Measurements from ENCODE around the gene ZSCAN10.
A peak's percentile ranks its signal among the peaks of the same experiment; 100 is the strongest.

Gene ZSCAN10

DNA sequence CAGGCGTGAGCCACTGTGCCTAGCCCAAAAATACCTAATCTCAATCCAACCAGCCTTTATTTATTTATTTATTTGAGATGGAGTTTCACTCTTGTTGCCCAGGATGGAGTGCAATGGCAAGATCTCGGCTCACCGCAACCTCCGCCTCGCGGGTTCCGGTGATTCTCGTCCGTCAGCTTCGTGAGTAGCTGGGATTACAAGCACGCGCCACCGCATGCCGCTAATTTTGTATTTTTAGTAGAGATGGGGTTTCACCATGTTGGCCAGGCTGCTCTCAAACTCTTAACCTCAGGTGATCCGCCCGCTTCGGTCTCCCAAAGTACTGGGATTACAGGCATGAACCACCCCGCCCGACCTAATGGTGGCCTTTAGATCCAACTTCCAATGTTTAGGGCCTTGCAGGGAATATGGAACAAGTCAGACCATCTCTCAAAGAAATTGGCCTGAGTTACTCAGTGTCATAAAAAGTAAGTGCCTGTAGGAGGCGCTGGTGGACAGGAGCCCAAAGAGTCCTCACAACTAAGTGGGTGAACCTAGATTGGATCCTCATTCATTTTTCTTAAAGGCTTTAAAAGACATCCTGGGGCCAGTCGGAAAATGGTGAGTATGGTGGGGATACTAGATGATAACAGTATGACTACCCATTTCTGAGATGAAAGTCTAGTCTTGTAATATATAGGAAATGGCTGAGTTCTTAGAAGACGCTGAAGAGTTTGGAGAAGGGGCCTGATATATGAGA, 4.6 kb downstream of the ZSCAN10 start:
- DNase-seq (ENCODE audit: extremely low spot score), result peak; percentile 74
- CTCF ChIA-PET, result interaction anchor here (1.0 to 2.3 kb wide), 5 partner anchors 11 to 89 kb away, joined by 3 to 16 read pairs (median 3); no protein-coding TSS in a partner anchor
- POLR2A ChIA-PET, result no interaction called here
- TF ChIP-seq, protein P1, sequence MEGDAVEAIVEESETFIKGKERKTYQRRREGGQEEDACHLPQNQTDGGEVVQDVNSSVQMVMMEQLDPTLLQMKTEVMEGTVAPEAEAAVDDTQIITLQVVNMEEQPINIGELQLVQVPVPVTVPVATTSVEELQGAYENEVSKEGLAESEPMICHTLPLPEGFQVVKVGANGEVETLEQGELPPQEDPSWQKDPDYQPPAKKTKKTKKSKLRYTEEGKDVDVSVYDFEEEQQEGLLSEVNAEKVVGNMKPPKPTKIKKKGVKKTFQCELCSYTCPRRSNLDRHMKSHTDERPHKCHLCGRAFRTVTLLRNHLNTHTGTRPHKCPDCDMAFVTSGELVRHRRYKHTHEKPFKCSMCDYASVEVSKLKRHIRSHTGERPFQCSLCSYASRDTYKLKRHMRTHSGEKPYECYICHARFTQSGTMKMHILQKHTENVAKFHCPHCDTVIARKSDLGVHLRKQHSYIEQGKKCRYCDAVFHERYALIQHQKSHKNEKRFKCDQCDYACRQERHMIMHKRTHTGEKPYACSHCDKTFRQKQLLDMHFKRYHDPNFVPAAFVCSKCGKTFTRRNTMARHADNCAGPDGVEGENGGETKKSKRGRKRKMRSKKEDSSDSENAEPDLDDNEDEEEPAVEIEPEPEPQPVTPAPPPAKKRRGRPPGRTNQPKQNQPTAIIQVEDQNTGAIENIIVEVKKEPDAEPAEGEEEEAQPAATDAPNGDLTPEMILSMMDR (IDR thresholded peaks at IDR 0.05; ENCODE audit: control extremely low read depth, extremely low read depth, low read depth, missing control alignments), result peak; percentile 56

DNA sequence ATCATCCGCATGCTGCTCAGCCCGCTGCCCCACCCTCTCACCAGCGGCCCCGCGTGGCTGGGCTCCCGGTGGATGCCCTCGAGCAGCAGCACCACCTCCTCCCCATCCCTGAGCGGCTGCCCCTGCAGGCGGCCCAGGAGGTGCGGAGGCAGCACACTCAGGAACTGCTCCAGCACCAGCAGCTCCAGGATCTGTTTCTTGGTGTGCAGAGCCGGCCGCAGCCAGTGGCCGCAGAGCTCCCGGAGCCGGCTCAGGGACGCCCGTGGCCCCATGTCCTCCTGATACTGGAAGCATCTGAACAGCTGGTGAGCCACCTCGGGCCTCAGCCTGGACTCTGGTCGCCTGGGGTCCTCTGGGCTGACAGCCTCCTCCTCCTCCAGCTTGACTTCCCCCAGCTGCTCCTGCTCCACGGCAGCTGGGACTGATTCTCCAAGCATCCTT, 6.6 kb downstream of the ZSCAN10 start:
- ChIA-PET CTCF (interaction anchor here (1.0 to 2.3 kb wide), 5 partner anchors 8 to 73 kb away, joined by 3 to 16 read pairs (median 3); no protein-coding TSS in a partner anchor), POLR2A (no interaction called here)

GRCh38 chr16:3091551-3091950, 7.5 kb downstream of the ZSCAN10 start:
- POLR2A ChIA-PET, result no interaction called here
- TF ChIP-seq, protein P1 (IDR thresholded peaks at IDR 0.05; ENCODE audit: control extremely low read depth, extremely low read depth, low read depth, missing control alignments), result no peak
- CTCF ChIA-PET, result interaction anchor here (1.1 to 2.0 kb wide), 5 partner anchors 9 to 40 kb away, joined by 3 to 8 read pairs (median 3); no protein-coding TSS in a partner anchor
- no peak for DNase-seq (ENCODE audit: extremely low spot score)

More for the DNA sequence above, 6.6 kb downstream of the ZSCAN10 start:
- TF ChIP-seq, protein P1 (IDR thresholded peaks at IDR 0.05; ENCODE audit: control extremely low read depth, extremely low read depth, low read depth, missing control alignments), result no peak
- no peak for DNase-seq (ENCODE audit: extremely low spot score)

- POLR2A ChIA-PET, result no interaction called here
- DNase-seq (ENCODE audit: extremely low spot score), result no peak
- CTCF ChIA-PET, result interaction anchor here (0.7 to 3.5 kb wide), 7 partner anchors 7 to 60 kb away, joined by 3 to 31 read pairs (median 3); partner anchors contain the start of gene ZSCAN10
- TF ChIP-seq, protein P1 (IDR thresholded peaks at IDR 0.05; ENCODE audit: control extremely low read depth, extremely low read depth, low read depth, missing control alignments), result no peak
These were observed 9.1 kb downstream of the ZSCAN10 start for GRCh38 chr16:3089717-3090592.

DNA sequence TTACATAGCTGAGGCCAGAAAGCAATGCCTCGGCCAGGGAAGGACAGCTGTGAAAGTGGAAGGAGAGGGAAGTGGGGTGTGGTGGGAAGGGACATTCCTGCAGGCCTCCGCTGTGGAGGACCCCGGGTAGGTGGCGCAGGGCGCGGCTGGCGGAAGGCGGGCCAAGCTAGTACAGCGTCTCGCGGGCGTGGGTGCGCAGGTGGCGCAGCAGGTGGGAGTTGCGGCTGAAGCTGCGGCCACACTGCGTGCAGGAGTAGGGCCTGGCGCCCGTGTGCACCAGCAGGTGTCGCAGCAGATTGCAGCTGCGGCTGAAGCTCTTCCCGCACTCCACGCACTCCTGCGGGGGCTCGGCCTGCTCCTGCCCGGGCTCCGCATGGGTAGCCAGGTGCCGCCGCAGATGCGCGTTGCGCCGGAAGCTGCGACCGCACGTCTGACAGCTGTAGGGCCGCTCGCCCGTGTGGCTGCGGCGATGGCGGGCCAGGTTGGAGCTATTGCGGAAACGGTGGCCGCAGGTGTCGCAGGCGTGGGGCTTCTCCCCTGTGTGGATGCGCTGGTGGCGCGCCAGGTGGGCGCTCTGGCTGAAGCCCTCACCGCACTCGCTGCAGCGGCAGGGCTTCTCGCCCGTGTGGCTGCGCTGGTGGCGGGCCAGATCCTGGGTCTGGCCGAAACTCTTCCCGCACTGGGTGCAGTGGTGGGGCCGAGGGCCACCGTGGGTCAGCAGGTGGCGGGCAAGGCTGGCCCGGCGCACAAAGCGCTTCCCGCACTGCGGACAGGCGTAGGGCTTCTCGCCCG, 10.0 kb downstream of the ZSCAN10 start:
- CTCF ChIA-PET, result interaction anchor here (0.7 to 3.5 kb wide), 4 partner anchors 8 to 41 kb away, joined by 3 to 31 read pairs (median 8); partner anchors contain the start of gene ZSCAN10
- POLR2A ChIA-PET, result no interaction called here
- DNase-seq (ENCODE audit: extremely low spot score), result no peak
- TF ChIP-seq, protein P1 (IDR thresholded peaks at IDR 0.05; ENCODE audit: control extremely low read depth, extremely low read depth, low read depth, missing control alignments), result no peak

Data from GM10248 (cell line).